ENCODE results near the gene ITPR1.
A peak's percentile ranks its signal among the peaks of the same experiment; 100 is the strongest.
"Not testable (repeated sequence)": the region's sequence is repeated elsewhere in the genome, so short reads cannot be mapped to it uniquely, and the experiment has no call there.

DNA sequence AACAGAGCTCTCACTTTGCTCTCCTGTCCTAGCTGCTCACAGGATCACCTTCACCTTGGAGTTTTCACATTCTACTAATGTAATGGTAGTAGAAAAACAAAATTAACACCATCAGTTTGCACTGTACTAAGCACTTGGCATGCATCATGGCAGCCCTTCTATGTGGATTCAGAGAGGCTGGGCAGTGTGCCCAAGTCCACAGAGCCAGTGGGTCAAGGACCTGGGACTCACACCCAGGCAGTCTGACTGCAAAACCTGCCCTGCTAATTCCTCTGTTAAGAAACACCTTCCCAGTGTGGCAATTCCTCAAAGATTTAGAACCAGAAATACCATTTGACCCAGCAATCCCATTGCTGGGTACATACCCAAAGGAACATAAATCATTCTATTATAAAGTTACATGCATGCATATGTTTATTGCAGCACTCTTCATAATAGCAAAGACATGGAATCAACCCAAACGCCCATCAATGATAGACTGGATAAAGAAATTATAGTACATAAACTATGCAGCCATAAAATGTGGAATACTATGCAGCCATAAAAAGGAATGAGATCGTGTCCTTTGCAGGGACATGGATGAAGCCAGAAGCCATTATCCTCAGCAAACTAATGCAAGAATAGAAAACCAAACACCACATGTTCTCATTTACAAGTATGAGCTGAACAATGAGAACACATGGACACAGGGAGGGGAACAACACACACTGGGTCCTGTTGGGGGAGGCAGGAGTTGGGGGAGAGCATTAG, 269.5 kb downstream of the ITPR1 start:
- TF ChIP-seq, protein P1, sequence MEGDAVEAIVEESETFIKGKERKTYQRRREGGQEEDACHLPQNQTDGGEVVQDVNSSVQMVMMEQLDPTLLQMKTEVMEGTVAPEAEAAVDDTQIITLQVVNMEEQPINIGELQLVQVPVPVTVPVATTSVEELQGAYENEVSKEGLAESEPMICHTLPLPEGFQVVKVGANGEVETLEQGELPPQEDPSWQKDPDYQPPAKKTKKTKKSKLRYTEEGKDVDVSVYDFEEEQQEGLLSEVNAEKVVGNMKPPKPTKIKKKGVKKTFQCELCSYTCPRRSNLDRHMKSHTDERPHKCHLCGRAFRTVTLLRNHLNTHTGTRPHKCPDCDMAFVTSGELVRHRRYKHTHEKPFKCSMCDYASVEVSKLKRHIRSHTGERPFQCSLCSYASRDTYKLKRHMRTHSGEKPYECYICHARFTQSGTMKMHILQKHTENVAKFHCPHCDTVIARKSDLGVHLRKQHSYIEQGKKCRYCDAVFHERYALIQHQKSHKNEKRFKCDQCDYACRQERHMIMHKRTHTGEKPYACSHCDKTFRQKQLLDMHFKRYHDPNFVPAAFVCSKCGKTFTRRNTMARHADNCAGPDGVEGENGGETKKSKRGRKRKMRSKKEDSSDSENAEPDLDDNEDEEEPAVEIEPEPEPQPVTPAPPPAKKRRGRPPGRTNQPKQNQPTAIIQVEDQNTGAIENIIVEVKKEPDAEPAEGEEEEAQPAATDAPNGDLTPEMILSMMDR (IDR thresholded peaks at IDR 0.05; ENCODE audit: low read depth, low read length, missing input control), result not testable (repeated sequence)
- TF ChIP-seq RAD21 (IDR thresholded peaks at IDR 0.05), result peak; percentile 38 to 54
